GM10266 (cell line): ENCODE measurements around the gene ABHD10.
"Not testable (repeated sequence)": the region's sequence is repeated elsewhere in the genome, so short reads cannot be mapped to it uniquely, and the experiment has no call there.

Source experiments
- DNase-seq: peaks from one replicate; pipeline ENCODE4 v3.0.0; 2012; ENCODE audit errors: extremely low spot score
- CTCF ChIP-seq: IDR thresholded peaks from 2 replicates; pipeline ENCODE4 v1.5.1; 2012; ENCODE audit warnings: mild to moderate bottlenecking, low read depth; ENCODE audit not compliant: control insufficient read depth, insufficient read depth; ENCODE audit errors: missing control alignments

The ABHD10 gene

GRCh38 chr3:112032098-112032731, 53.4 kb downstream of the ABHD10 start:
- TF ChIP-seq CTCF = no peak
- DNase-seq = no peak

- DNase-seq = no peak
- no peak for TF ChIP-seq CTCF
These were observed 55.6 kb downstream of the ABHD10 start, which contains the start of gene TMPRSS7 for GRCh38 chr3:112034436-112034835. TSS of gene TMPRSS7 (plus strand) at chr3:112034736. CDS start at chr3:112034846, 110 bp downstream.

- no peak for DNase-seq
- TF ChIP-seq CTCF = no peak
These were observed 56.4 kb downstream of the ABHD10 start for GRCh38 chr3:112035241-112035640.

GRCh38 chr3:112037194-112037593, 58.4 kb downstream of the ABHD10 start:
- DNase-seq = not testable (repeated sequence)

GRCh38 chr3:112038863-112039262, 60.0 kb downstream of the ABHD10 start:
- TF ChIP-seq CTCF = no peak
- peak; percentile 8 for DNase-seq

GRCh38 chr3:112041321-112041720, 62.5 kb downstream of the ABHD10 start:
- no peak for DNase-seq
- no peak for TF ChIP-seq CTCF

- TF ChIP-seq CTCF = no peak
- DNase-seq = no peak
These were observed 64.0 kb downstream of the ABHD10 start for GRCh38 chr3:112042842-112043280.
